ENCODE results near the gene MBD3.

DNA sequence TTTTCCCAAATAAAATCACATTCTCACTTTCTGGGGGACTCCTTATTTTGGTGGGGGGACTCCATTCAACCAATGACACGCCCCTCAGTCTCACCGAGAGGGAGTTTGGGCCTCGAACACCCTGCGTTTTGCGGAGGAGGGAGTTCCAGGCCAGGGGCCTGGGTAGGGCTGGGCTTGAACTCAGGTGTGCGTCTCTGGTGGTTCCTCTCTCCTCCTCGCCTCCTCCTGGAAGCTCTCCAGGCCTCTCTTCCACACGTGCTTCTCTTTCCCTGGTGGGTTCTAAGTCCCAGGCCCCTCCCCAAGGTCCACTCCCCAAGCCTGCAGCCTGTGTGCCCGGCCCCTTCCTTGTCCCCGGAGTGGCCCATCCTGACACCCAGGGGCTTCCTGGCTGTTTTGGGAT, 39.2 kb downstream of the MBD3 start:
- TF ChIP-seq NFRKB (IDR thresholded peaks at IDR 0.05) (no peak), SUZ12 (IDR thresholded peaks at IDR 0.05) (no peak)
